Nephron progenitor cell (in vitro differentiated cells): ENCODE measurements around the gene CAMTA1.

ENCODE experiments used
- DNase-seq: peaks from one replicate; pipeline ENCODE4 v3.0.0; 2021
- H3K27ac Mint-ChIP-seq: 2 replicates; pipeline ENCODE4 v1.8.0; 2021; ENCODE audit warnings: mild to moderate bottlenecking, moderate library complexity, mixed read lengths
- H3K27me3 Mint-ChIP-seq: 2 replicates; pipeline ENCODE4 v1.8.0; 2021; ENCODE audit warnings: mild to moderate bottlenecking, low read depth, mixed read lengths; ENCODE audit not compliant: poor library complexity
- H3K36me3 Mint-ChIP-seq: 2 replicates; pipeline ENCODE4 v1.8.0; 2021; ENCODE audit warnings: low read depth, mixed read lengths
- H3K4me1 Mint-ChIP-seq: 2 replicates; pipeline ENCODE4 v1.8.0; 2021; ENCODE audit warnings: mixed read lengths
- H3K4me3 Mint-ChIP-seq: 2 replicates; pipeline ENCODE4 v1.8.0; 2021; ENCODE audit warnings: mild to moderate bottlenecking, moderate library complexity, mixed read lengths
- H3K9me3 Mint-ChIP-seq: 2 replicates; pipeline ENCODE4 v1.8.0; 2021; ENCODE audit warnings: mild to moderate bottlenecking, moderate library complexity, mixed read lengths
- TF ChIP-seq, protein P1 (sequence below): fragments of 200-600 bp; sonication (generic); IDR thresholded peaks from 2 replicates; pipeline ENCODE4 v1.5.0; 2021; ENCODE audit warnings: antibody characterized with exemption

Gene CAMTA1

DNA sequence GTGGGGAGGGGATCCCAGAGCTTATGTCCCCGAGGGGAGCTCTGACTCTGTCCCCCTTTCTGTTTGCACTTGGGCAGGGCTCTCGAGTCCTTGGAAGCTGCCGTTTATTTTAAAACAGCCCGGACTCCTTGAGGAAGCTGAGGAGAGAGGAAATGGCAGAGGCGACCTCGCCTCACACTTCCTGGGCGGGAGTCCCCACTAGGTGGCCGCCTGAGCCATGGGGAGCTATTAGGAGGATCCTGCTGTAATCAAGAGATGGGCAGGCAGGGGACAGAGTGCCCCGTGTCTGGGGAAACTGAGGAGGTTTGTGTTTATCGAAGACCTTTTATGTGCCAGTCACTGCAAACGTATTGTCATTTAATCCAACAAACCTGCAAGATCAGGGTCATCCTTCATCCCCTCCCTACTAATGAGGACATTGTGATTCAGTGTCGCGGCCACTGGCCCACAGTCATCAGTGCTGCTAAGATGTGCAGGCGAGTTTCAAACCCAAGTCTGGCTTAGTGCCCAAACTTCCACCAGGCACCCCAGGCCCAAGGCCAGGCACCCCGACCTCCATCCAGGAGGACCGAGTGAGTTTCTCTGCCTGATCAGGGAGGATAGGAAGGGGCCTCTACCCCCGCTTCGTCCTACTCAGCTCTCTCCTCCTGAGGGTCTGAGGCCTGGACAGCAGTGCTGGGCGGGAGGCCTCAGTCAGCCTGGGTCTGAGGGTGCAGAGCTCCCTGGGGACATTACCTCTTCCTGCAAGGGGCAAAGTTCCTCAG, 669.0 kb downstream of the CAMTA1 start:
- Mint-ChIP-seq H3K27me3 (peaks cover 10% of the 10 kb centered on the region), H3K4me1 (peaks cover 48% of the 10 kb centered on the region), H3K9me3 (no peaks in the 10 kb centered on the region), H3K27ac (peak overlapping the region; percentile 72), H3K36me3 (no peaks in the 10 kb centered on the region), H3K4me3 (no peak overlapping the region)
- DNase-seq = peak; percentile 42
- TF ChIP-seq, protein P1, sequence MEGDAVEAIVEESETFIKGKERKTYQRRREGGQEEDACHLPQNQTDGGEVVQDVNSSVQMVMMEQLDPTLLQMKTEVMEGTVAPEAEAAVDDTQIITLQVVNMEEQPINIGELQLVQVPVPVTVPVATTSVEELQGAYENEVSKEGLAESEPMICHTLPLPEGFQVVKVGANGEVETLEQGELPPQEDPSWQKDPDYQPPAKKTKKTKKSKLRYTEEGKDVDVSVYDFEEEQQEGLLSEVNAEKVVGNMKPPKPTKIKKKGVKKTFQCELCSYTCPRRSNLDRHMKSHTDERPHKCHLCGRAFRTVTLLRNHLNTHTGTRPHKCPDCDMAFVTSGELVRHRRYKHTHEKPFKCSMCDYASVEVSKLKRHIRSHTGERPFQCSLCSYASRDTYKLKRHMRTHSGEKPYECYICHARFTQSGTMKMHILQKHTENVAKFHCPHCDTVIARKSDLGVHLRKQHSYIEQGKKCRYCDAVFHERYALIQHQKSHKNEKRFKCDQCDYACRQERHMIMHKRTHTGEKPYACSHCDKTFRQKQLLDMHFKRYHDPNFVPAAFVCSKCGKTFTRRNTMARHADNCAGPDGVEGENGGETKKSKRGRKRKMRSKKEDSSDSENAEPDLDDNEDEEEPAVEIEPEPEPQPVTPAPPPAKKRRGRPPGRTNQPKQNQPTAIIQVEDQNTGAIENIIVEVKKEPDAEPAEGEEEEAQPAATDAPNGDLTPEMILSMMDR = peak; percentile 50

DNA sequence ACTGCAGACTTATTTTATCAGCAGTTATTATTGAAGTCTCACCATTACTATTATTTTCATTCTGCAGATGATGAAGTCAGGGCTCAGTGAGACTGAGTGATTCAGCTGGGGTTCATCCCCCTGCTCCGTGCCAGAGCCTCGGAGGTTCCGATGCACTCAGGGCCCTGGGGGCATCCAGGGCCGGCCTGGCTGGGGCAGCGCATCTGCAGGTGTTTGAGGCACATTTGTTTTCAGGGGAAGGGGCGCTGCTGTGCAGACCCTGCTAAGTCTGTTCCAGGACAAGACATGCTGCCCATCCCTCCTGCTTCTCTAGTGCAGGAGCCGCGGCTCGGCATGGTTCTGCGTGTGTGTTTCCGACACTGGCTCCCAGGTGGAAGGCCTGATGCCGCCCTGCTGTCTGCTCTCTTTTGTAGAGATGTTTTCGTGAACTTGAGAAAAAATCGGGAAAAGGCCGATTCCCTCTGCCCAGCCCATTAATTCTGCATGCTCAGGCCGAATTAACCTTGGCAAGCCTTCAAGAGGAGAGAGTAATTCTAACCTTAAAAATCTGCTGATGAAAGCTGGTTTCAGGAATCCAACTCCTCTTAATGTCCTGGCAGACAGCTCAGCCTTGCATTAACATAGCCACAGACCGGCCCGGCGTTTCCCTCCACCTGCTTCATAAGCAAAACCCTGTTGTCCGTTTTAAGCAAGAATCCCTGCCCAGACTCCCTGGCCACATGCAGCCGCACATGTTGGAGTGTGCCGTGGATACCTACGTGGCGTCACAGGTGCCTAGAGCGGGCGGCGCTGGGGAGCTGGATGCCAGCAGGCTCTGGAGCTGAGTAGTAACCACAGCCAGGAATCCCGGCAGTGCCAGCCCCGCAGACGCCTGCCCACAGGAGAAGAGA, 669.9 kb downstream of the CAMTA1 start:
- no peak for DNase-seq
- Mint-ChIP-seq H3K4me3 (no peak overlapping the region), H3K4me1 (peaks cover 57% of the 10 kb centered on the region), H3K9me3 (no peaks in the 10 kb centered on the region), H3K27ac (no peak overlapping the region), H3K36me3 (no peaks in the 10 kb centered on the region), H3K27me3 (peaks cover 6% of the 10 kb centered on the region)
- TF ChIP-seq, protein P1 = no peak

- TF ChIP-seq, protein P1 = no peak
- H3K27me3 Mint-ChIP-seq = peaks cover 6% of the 10 kb centered on the region
- no peak for DNase-seq
- peaks cover 67% of the 10 kb centered on the region for H3K4me1 Mint-ChIP-seq
- H3K4me3 Mint-ChIP-seq = no peak overlapping the region
- H3K27ac Mint-ChIP-seq = no peak overlapping the region
- H3K9me3 Mint-ChIP-seq = no peaks in the 10 kb centered on the region
- H3K36me3 Mint-ChIP-seq = no peaks in the 10 kb centered on the region
Measured at GRCh38 chr1:7455796-7456721, 670.8 kb downstream of the CAMTA1 start.

- TF ChIP-seq, protein P1 = no peak
- H3K4me1 Mint-ChIP-seq = peaks cover 70% of the 10 kb centered on the region
- no peaks in the 10 kb centered on the region for H3K36me3 Mint-ChIP-seq
- peak; percentile 53 for DNase-seq
- no peaks in the 10 kb centered on the region for H3K9me3 Mint-ChIP-seq
- peaks cover 6% of the 10 kb centered on the region for H3K27me3 Mint-ChIP-seq
- no peak overlapping the region for H3K27ac Mint-ChIP-seq
- no peak overlapping the region for H3K4me3 Mint-ChIP-seq
Measured at GRCh38 chr1:7456722-7457082, 671.4 kb downstream of the CAMTA1 start.

GRCh38 chr1:7457811-7458210, 672.6 kb downstream of the CAMTA1 start:
- Mint-ChIP-seq H3K4me3 (no peak overlapping the region), H3K36me3 (no peaks in the 10 kb centered on the region), H3K9me3 (no peaks in the 10 kb centered on the region), H3K27ac (no peak overlapping the region), H3K4me1 (peaks cover 74% of the 10 kb centered on the region), H3K27me3 (no peaks in the 10 kb centered on the region)
- no peak for DNase-seq
- TF ChIP-seq, protein P1 = no peak
